Measurements from ENCODE around the gene NNMT. TPM values are rescaled to one million over a fixed set of nuclear protein-coding genes. Genes with fewer than 3 reads are reported as not detected.

The NNMT gene
- total RNA-seq, 2 donors from 2014 or later, result 74.7 to 276 TPM

- intact Hi-C loops (cut with DNase I), result no loop called here
- H3K27me3 ChIP-seq, result no peaks in the 10 kb centered on the region
- H3K27ac ChIP-seq, result no peak overlapping the region
- DNase-seq, result peak; percentile 47 to 64 (median 57)
- no peaks in the 10 kb centered on the region for H3K9me3 ChIP-seq
- no peaks in the 10 kb centered on the region for H3K36me3 ChIP-seq (replicated peaks in 1 of 2; ENCODE audit: insufficient read depth in 1 of 2, low read depth in 2 of 2)
- ATAC-seq, result peak; percentile 55
- H3K4me1 ChIP-seq, result no peaks in the 10 kb centered on the region
- peak; percentile 35 to 69 (median 54) for TF ChIP-seq CTCF (IDR thresholded peaks at IDR 0.05)
- no peak for TF ChIP-seq POLR2A (IDR thresholded peaks at IDR 0.05)
- 64% methylated on average over 13 of the region's 13 CpGs for WGBS, 2 donors
- no peak overlapping the region for H3K4me3 ChIP-seq
Observed at GRCh38 chr11:114348200-114349191, 52.3 kb downstream of the NNMT start.

GRCh38 chr11:114350022-114350421 lies 53.8 kb downstream of the NNMT start:
- Histone ChIP-seq H3K27ac (no peak overlapping the region), H3K27me3 (no peaks in the 10 kb centered on the region), H3K4me1 (no peaks in the 10 kb centered on the region), H3K4me3 (no peak overlapping the region), H3K36me3 (replicated peaks in 1 of 2; ENCODE audit: insufficient read depth in 1 of 2, low read depth in 2 of 2) (no peaks in the 10 kb centered on the region), H3K9me3 (no peaks in the 10 kb centered on the region)
- no peak for TF ChIP-seq CTCF (IDR thresholded peaks at IDR 0.05)
- TF ChIP-seq POLR2A (IDR thresholded peaks at IDR 0.05), result no peak
- DNase-seq (no peak), ATAC-seq (no peak)
- 76 to 77% methylated on average over 10 of the region's 10 CpGs for WGBS, 2 donors
- intact Hi-C loops (cut with DNase I), result no loop called here

- H3K27me3 ChIP-seq, result no peaks in the 10 kb centered on the region
- DNase-seq (no peak), ATAC-seq (no peak)
- peaks cover 2% of the 10 kb centered on the region for H3K4me1 ChIP-seq
- 61 to 67% methylated on average over 3 of the region's 3 CpGs for WGBS, 2 donors
- H3K9me3 ChIP-seq, result no peaks in the 10 kb centered on the region
- intact Hi-C loops (cut with DNase I), result no loop called here
- no peak overlapping the region for H3K4me3 ChIP-seq
- H3K27ac ChIP-seq, result no peak overlapping the region
- TF ChIP-seq POLR2A (IDR thresholded peaks at IDR 0.05), result no peak
- TF ChIP-seq CTCF (IDR thresholded peaks at IDR 0.05), result no peak
- H3K36me3 ChIP-seq (replicated peaks in 1 of 2; ENCODE audit: insufficient read depth in 1 of 2, low read depth in 2 of 2), result no peaks in the 10 kb centered on the region
Observed at GRCh38 chr11:114353443-114353842, 57.2 kb downstream of the NNMT start.

- H3K4me1 ChIP-seq, result peaks cover 6% of the 10 kb centered on the region
- H3K27ac ChIP-seq, result no peak overlapping the region
- TF ChIP-seq POLR2A (IDR thresholded peaks at IDR 0.05) (no peak), CTCF (IDR thresholded peaks at IDR 0.05) (no peak)
- H3K9me3 ChIP-seq, result no peaks in the 10 kb centered on the region
- no peak for ATAC-seq
- no peak overlapping the region for H3K4me3 ChIP-seq
- 56 to 76% methylated on average over 3 of the region's 3 CpGs for WGBS, 2 donors
- no peaks in the 10 kb centered on the region for H3K36me3 ChIP-seq (replicated peaks in 1 of 2; ENCODE audit: insufficient read depth in 1 of 2, low read depth in 2 of 2)
- H3K27me3 ChIP-seq, result no peaks in the 10 kb centered on the region
- intact Hi-C loops (cut with DNase I), result no loop called here
- no peak for DNase-seq
Observed at GRCh38 chr11:114354076-114354475, 57.9 kb downstream of the NNMT start.
